ENCODE data around the gene POLN. TPM values are rescaled to one million over a fixed set of nuclear protein-coding genes. Genes with fewer than 3 reads are reported as not detected.

POLN gene
- total RNA-seq, 2 experiments from 2014 or later = 4.0 to 4.4 TPM

DNA sequence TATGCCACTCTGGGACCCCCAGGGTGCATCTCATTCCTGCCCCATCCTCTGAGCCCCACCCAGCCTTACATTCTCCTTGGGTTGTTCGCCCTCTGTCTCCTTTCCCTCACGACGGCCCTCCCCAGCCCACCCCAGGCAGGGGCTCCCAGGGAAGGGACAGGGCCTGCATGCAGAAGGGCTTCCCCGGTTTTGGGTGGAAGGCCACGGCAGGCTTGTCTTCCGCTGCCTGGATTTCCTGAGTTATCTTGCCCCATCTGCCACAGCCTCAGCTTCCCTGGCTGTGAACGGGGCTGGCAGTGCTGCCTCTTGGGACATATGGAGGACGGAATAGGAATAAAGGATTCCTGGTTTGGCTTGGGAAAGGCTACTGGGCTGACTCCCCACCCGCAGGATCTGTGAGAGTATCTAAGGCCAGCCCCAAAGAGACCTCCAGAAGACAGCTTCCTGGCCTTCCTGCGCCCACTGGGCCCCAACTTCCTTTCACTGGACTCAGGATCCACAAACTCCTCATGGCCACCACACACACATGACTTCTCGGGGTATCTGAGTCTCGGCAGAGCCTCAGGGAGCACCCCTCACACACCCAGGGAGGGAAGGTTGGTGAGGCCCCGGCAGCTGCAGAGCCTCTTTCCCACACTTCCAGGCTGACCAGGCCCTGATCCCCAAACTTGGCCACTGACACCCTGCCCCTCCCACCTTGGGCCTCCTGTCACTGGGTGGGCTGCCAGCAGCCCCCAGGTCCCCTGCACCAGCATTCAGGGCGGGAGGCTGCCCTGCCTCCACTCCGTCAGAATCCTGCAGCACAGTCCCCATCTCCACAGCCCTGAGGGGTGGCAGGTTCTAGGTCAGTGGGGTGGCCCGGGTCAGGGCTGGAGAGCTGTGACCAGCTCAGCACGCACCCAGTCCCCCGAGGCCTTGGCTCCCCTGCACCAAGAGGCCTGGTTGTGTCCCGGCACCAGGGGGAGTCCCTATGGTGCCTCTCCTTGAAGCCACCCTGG lies 23.5 kb upstream of the POLN start:
- DNase-seq (ENCODE audit: low spot score) = no peak
- TF ChIP-seq, protein P1, sequence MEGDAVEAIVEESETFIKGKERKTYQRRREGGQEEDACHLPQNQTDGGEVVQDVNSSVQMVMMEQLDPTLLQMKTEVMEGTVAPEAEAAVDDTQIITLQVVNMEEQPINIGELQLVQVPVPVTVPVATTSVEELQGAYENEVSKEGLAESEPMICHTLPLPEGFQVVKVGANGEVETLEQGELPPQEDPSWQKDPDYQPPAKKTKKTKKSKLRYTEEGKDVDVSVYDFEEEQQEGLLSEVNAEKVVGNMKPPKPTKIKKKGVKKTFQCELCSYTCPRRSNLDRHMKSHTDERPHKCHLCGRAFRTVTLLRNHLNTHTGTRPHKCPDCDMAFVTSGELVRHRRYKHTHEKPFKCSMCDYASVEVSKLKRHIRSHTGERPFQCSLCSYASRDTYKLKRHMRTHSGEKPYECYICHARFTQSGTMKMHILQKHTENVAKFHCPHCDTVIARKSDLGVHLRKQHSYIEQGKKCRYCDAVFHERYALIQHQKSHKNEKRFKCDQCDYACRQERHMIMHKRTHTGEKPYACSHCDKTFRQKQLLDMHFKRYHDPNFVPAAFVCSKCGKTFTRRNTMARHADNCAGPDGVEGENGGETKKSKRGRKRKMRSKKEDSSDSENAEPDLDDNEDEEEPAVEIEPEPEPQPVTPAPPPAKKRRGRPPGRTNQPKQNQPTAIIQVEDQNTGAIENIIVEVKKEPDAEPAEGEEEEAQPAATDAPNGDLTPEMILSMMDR (conservative IDR thresholded peaks at IDR 0.05; ENCODE audit: low read length) = no peak
- TF ChIP-seq EZH2phosphoT487 (IDR thresholded peaks at IDR 0.05; ENCODE audit: borderline replicate concordance, low read depth, low read length) = no peak
- Histone ChIP-seq H2AFZ (ENCODE audit: low read length) (no peak overlapping the region), H4K20me1 (ENCODE audit: insufficient read depth, low read length) (no peaks in the 10 kb centered on the region), H3K27ac (ENCODE audit: low read depth, low read length, poor library complexity, severe bottlenecking) (no peak overlapping the region), H3K9me3 (ENCODE audit: low read length) (no peaks in the 10 kb centered on the region), H3K79me2 (ENCODE audit: insufficient read depth, low read depth, low read length) (no peaks in the 10 kb centered on the region), H3K4me2 (ENCODE audit: low read length) (no peak overlapping the region), H3K9me2 (ENCODE audit: insufficient read depth, low read length) (no peaks in the 10 kb centered on the region), H3K4me3 (ENCODE audit: low read depth, low read length, poor library complexity, severe bottlenecking) (no peak overlapping the region), H3K4me1 (ENCODE audit: insufficient read depth, low read length, poor library complexity, severe bottlenecking) (peaks cover 20% of the 10 kb centered on the region), H3K36me3 (ENCODE audit: insufficient read depth, low read length) (no peaks in the 10 kb centered on the region)
- CTCF ChIA-PET (ENCODE audit: unreplicated experiment) = no interaction called here
- no TSS peak for BruUV-seq (replicated peaks)
- POLR2A ChIA-PET = no interaction called here
- intact Hi-C loops (cut with micrococcal nuclease; ENCODE audit: unreplicated experiment) = no loop called here

DNA sequence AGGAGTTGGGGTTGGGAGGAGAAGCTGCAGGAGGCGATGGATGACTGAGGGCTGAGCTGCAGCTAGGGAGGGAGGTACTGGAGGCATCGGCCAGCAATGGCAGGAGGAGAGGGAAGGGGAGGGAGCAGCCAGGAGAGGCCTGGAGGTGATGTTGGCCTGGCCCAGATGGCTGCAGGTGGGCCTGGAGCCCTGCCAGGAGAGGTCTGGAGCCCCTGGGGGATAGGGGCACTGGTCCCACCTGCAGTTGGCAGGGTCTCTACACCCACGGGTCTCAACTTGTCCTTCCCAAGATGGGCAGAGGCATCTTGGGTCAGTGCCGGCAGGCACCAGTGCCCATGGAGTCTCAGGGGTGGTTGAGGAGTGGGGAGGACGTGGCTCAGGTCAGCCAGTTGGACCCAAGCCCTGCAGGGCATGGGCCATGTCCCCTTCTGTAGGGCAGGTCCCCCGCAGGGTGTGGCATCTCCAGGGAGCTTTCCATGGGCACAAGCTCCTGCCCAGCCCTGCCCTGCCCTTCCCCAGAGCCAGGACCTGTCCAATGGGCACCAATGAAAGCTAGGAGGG lies 22.6 kb upstream of the POLN start:
- no peak overlapping the region for H2AFZ ChIP-seq (ENCODE audit: low read length)
- CTCF ChIA-PET (ENCODE audit: unreplicated experiment) = no interaction called here
- H3K4me3 ChIP-seq (ENCODE audit: low read depth, low read length, poor library complexity, severe bottlenecking) = no peak overlapping the region
- POLR2A ChIA-PET = no interaction called here
- TF ChIP-seq, protein P1 (conservative IDR thresholded peaks at IDR 0.05; ENCODE audit: low read length) = no peak
- TF ChIP-seq EZH2phosphoT487 (IDR thresholded peaks at IDR 0.05; ENCODE audit: borderline replicate concordance, low read depth, low read length) = no peak
- no peak overlapping the region for H3K27ac ChIP-seq (ENCODE audit: low read depth, low read length, poor library complexity, severe bottlenecking)
- no peaks in the 10 kb centered on the region for H3K9me2 ChIP-seq (ENCODE audit: insufficient read depth, low read length)
- H3K9me3 ChIP-seq (ENCODE audit: low read length) = no peaks in the 10 kb centered on the region
- DNase-seq (ENCODE audit: low spot score) = no peak
- H3K4me2 ChIP-seq (ENCODE audit: low read length) = peak overlapping the region; percentile 21; the same call in 1 of the 2 replicates
- H3K4me1 ChIP-seq (ENCODE audit: insufficient read depth, low read length, poor library complexity, severe bottlenecking) = peaks cover 20% of the 10 kb centered on the region
- BruUV-seq (replicated peaks) = no TSS peak
- no peaks in the 10 kb centered on the region for H3K36me3 ChIP-seq (ENCODE audit: insufficient read depth, low read length)
- intact Hi-C loops (cut with micrococcal nuclease; ENCODE audit: unreplicated experiment) = no loop called here
- H3K79me2 ChIP-seq (ENCODE audit: insufficient read depth, low read depth, low read length) = no peaks in the 10 kb centered on the region
- no peaks in the 10 kb centered on the region for H4K20me1 ChIP-seq (ENCODE audit: insufficient read depth, low read length)

Measured in OCI-LY7 (cell line).